GM23248 (cell line): Measurements from ENCODE around the gene PTPRB. TPM values are rescaled to one million over a fixed set of nuclear protein-coding genes. Genes with fewer than 3 reads are reported as not detected.

Experiments used
- DNase-seq: peaks from one replicate; pipeline ENCODE4 v3.0.0-alpha.2; 2015
- H2AFZ ChIP-seq: fragments of 200-600 bp; sonication (generic); 2 replicates; pipeline ENCODE4 v1.6.1; 2016; ENCODE audit warnings: antibody characterized with exemption
- H3F3A ChIP-seq: fragments of 200-600 bp; sonication (generic); 2 replicates; pipeline ENCODE4 v1.6.1; 2016; ENCODE audit warnings: mild to moderate bottlenecking, antibody characterized with exemption, mixed run types; ENCODE audit not compliant: insufficient read depth
- H3K27ac ChIP-seq: fragments of 200-600 bp; sonication (generic); 2 replicates; pipeline ENCODE4 v1.5.1; 2016; ENCODE audit warnings: mild to moderate bottlenecking
- H3K27me3 ChIP-seq: fragments of 200-600 bp; sonication (generic); replicated peaks from 2 replicates; pipeline ENCODE4 v1.6.1; 2016; ENCODE audit warnings: mild to moderate bottlenecking; ENCODE audit not compliant: insufficient read depth
- H3K36me3 ChIP-seq: fragments of 200-600 bp; sonication (generic); 2 replicates; pipeline ENCODE4 v1.6.1; 2016; ENCODE audit warnings: low read depth, mild to moderate bottlenecking
- H3K4me1 ChIP-seq: fragments of 200-600 bp; sonication (generic); 2 replicates; pipeline ENCODE4 v1.6.1; 2016; ENCODE audit warnings: mild to moderate bottlenecking; ENCODE audit not compliant: insufficient read depth
- H3K4me2 ChIP-seq: fragments of 200-600 bp; sonication (generic); one replicate; pipeline ENCODE4 v1.6.1; 2016; ENCODE audit warnings: mild to moderate bottlenecking; ENCODE audit not compliant: unreplicated experiment
- H3K4me3 ChIP-seq: fragments of 200-600 bp; sonication (generic); 2 replicates; pipeline ENCODE4 v1.5.1; 2016; ENCODE audit warnings: mild to moderate bottlenecking
- H3K79me2 ChIP-seq: fragments of 200-600 bp; sonication (generic); 2 replicates; pipeline ENCODE4 v1.6.1; 2016; ENCODE audit warnings: mild to moderate bottlenecking; ENCODE audit not compliant: insufficient read depth
- H3K9ac ChIP-seq: fragments of 200-600 bp; sonication (generic); 2 replicates; pipeline ENCODE4 v1.6.1; 2016; ENCODE audit warnings: mild to moderate bottlenecking
- H3K9me2 ChIP-seq: fragments of 200-600 bp; sonication (generic); 2 replicates; pipeline ENCODE4 v1.6.1; 2016; ENCODE audit warnings: mixed run types, mild to moderate bottlenecking, moderate library complexity; ENCODE audit not compliant: insufficient read depth
- H3K9me3 ChIP-seq: fragments of 200-600 bp; sonication (generic); one replicate; pipeline ENCODE4 v1.6.1; 2017; ENCODE audit warnings: low read depth
- H4K20me1 ChIP-seq: fragments of 200-600 bp; sonication (generic); 2 replicates; pipeline ENCODE4 v1.6.0; 2016; ENCODE audit not compliant: insufficient read depth
- EZH2 ChIP-seq: fragments of 200-600 bp; sonication (generic); IDR thresholded peaks from 2 replicates; pipeline ENCODE4 v1.6.1; 2018; ENCODE audit warnings: antibody characterized with exemption, mild to moderate bottlenecking; ENCODE audit not compliant: insufficient read depth, poor library complexity, severe bottlenecking
- EZH2phosphoT487 ChIP-seq: fragments of 200-600 bp; sonication (generic); IDR thresholded peaks from 2 replicates; pipeline ENCODE4 v1.6.1; 2018; ENCODE audit warnings: antibody characterized with exemption, moderate library complexity, mild to moderate bottlenecking, low read depth; ENCODE audit not compliant: insufficient read depth
- WGBS, 2 experiments: methylation state at CpG; one replicate each; pipeline ENCODE4 v1.1.6; 2015 to 2017; ENCODE audit warnings: low lambda C conversion rate in 2 of 2, low coverage in 1 of 2; ENCODE audit errors: missing lambda C conversion rate in 2 of 2; 5-methylcytosine and 5-hydroxymethylcytosine counted together
- in situ Hi-C: fragments of 300-500 bp; cut with MboI; formaldehyde crosslinking; loops from 2 replicates; pipeline ENCODE4 v1.15.0; 2020
- polyA plus RNA-seq: library from polyadenylated mRNA; unstranded; fragments of >200 nt; fragmentation: Nextera tagmentation; extraction: Ambion mirVana; gene quantifications from 2 replicates; pipeline ENCODE4 v1.2.1, GENCODE V29; 2016
- total RNA-seq: library from RNA; depleted of rRNA; stranded (reverse); fragments of >200 nt; shearing (Covaris generic); gene quantifications from 2 replicates; pipeline ENCODE4 v1.2.3, GENCODE V29; 2014

The PTPRB gene
- total and polyA plus RNA-seq, 2 experiments from 2014 or later, result 3.8 to 4.4 TPM

- H3K4me3 ChIP-seq, result no peak overlapping the region
- H3K9me2 ChIP-seq, result no peaks in the 10 kb centered on the region
- H3K9ac ChIP-seq, result no peak overlapping the region
- H3K4me2 ChIP-seq, result no peak overlapping the region
- no peaks in the 10 kb centered on the region for H3F3A ChIP-seq
- no peaks in the 10 kb centered on the region for H3K79me2 ChIP-seq
- no peak overlapping the region for H2AFZ ChIP-seq
- TF ChIP-seq EZH2phosphoT487, result no peak
- TF ChIP-seq EZH2, result no peak
- H4K20me1 ChIP-seq, result no peaks in the 10 kb centered on the region
- DNase-seq, result no peak
- no peaks in the 10 kb centered on the region; the same call in 1 of the 2 replicates for H3K36me3 ChIP-seq
- 76 to 78% methylated on average over 4 of the region's 4 CpGs for WGBS, 2 experiments
- no peaks in the 10 kb centered on the region for H3K9me3 ChIP-seq
- H3K27ac ChIP-seq, result no peak overlapping the region
- no peaks in the 10 kb centered on the region for H3K4me1 ChIP-seq
- H3K27me3 ChIP-seq, result no peaks in the 10 kb centered on the region
- in situ Hi-C loops, result no loop called here
Observed at GRCh38 chr12:70561550-70561949, 75.7 kb downstream of the PTPRB start.

GRCh38 chr12:70560671-70561070 lies 76.6 kb downstream of the PTPRB start:
- no peak overlapping the region for H3K9ac ChIP-seq
- no peaks in the 10 kb centered on the region for H3K27me3 ChIP-seq
- no peak overlapping the region for H3K27ac ChIP-seq
- no peaks in the 10 kb centered on the region for H3K9me3 ChIP-seq
- no peak overlapping the region for H3K4me3 ChIP-seq
- WGBS, 2 experiments, result 69 to 74% methylated on average over 7 of the region's 7 CpGs
- in situ Hi-C loops, result no loop called here
- no peaks in the 10 kb centered on the region for H3F3A ChIP-seq
- H2AFZ ChIP-seq, result no peak overlapping the region
- H3K4me1 ChIP-seq, result no peaks in the 10 kb centered on the region
- no peak overlapping the region for H3K4me2 ChIP-seq
- DNase-seq, result no peak
- no peaks in the 10 kb centered on the region for H3K79me2 ChIP-seq
- no peaks in the 10 kb centered on the region for H4K20me1 ChIP-seq
- H3K9me2 ChIP-seq, result no peaks in the 10 kb centered on the region
- no peaks in the 10 kb centered on the region for H3K36me3 ChIP-seq
- no peak for TF ChIP-seq EZH2
- no peak for TF ChIP-seq EZH2phosphoT487

GRCh38 chr12:70559390-70559789 lies 77.8 kb downstream of the PTPRB start:
- H3K36me3 ChIP-seq, result no peaks in the 10 kb centered on the region
- DNase-seq, result no peak
- no peaks in the 10 kb centered on the region for H3F3A ChIP-seq
- no peaks in the 10 kb centered on the region for H3K9me2 ChIP-seq
- no peak overlapping the region for H3K9ac ChIP-seq
- H3K4me1 ChIP-seq, result no peaks in the 10 kb centered on the region
- no peaks in the 10 kb centered on the region for H4K20me1 ChIP-seq
- WGBS, 2 experiments, result 71 to 73% methylated on average over 5 of the region's 5 CpGs
- no peaks in the 10 kb centered on the region for H3K79me2 ChIP-seq
- no peaks in the 10 kb centered on the region for H3K9me3 ChIP-seq
- H2AFZ ChIP-seq, result no peak overlapping the region
- H3K4me2 ChIP-seq, result no peak overlapping the region
- in situ Hi-C loops, result no loop called here
- H3K27ac ChIP-seq, result no peak overlapping the region
- TF ChIP-seq EZH2phosphoT487 (no peak), EZH2 (no peak)
- no peak overlapping the region for H3K4me3 ChIP-seq
- H3K27me3 ChIP-seq, result no peaks in the 10 kb centered on the region

- in situ Hi-C loops, result no loop called here
Observed at GRCh38 chr12:70557583-70558191, 79.5 kb downstream of the PTPRB start.

More at GRCh38 chr12:70557583-70558191, 79.5 kb downstream of the PTPRB start:
- H3K79me2 ChIP-seq, result no peaks in the 10 kb centered on the region
- no peaks in the 10 kb centered on the region for H3K4me1 ChIP-seq
- H2AFZ ChIP-seq, result no peak overlapping the region
- H3F3A ChIP-seq, result no peaks in the 10 kb centered on the region
- no peak overlapping the region for H3K4me2 ChIP-seq
- H3K9ac ChIP-seq, result no peak overlapping the region
- H3K36me3 ChIP-seq, result no peaks in the 10 kb centered on the region
- H3K9me3 ChIP-seq, result no peaks in the 10 kb centered on the region
- TF ChIP-seq EZH2 (no peak), EZH2phosphoT487 (no peak)
- H3K4me3 ChIP-seq, result no peak overlapping the region
- H3K27me3 ChIP-seq, result no peaks in the 10 kb centered on the region
- no peaks in the 10 kb centered on the region for H3K9me2 ChIP-seq
- no peak for DNase-seq
- no peak overlapping the region for H3K27ac ChIP-seq
- no peaks in the 10 kb centered on the region for H4K20me1 ChIP-seq
- 84 to 89% methylated on average over 4 of the region's 4 CpGs for WGBS, 2 experiments
